ENCODE data around the gene TAF13.
"Not testable (repeated sequence)": the region's sequence is repeated elsewhere in the genome, so short reads cannot be mapped to it uniquely, and the experiment has no call there.

The TAF13 gene

GRCh38 chr1:109050228-109050995 lies 25.4 kb downstream of the TAF13 start:
- Histone ChIP-seq H4K20me1 (no peaks in the 10 kb centered on the region), H3K4me2 (no peak overlapping the region), H3K36me3 (no peaks in the 10 kb centered on the region), H3K9ac (no peak overlapping the region), H3K27me3 (no peaks in the 10 kb centered on the region), H3K27ac (no peak overlapping the region), H3K4me1 (no peaks in the 10 kb centered on the region), H3K4me3 (no peak overlapping the region), H3K9me3 (peaks cover 13% of the 10 kb centered on the region; the same call in 1 of the 2 replicates)
- no peak for TF ChIP-seq Cebpa-rat (IDR thresholded peaks at IDR 0.05)

DNA sequence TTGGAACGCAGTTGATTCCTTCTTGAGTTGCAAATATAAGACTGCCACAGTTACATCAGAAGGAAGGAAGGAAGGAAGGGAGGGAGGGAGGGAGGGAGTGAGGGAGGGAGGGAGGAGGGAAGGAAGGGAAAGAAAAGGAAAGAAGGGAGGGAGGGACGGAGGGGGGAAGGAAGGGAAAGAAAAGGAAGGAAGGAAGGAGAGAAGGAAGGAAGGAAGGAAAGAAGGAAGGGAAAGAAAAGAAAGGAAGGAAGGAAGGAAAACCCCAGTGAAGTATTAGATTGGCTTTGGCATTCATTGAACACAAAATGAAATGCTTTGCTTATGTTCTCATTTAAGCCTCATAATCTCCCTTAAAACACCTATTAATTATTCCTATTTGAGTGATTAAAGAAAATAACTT lies 27.5 kb downstream of the TAF13 start:
- Histone ChIP-seq H3K4me2 (no peak overlapping the region), H3K4me1 (no peaks in the 10 kb centered on the region)
- no peak for TF ChIP-seq Cebpa-rat (IDR thresholded peaks at IDR 0.05)

GRCh38 chr1:109047339-109047738 lies 28.5 kb downstream of the TAF13 start:
- H3K4me1 ChIP-seq, result peaks cover 4% of the 10 kb centered on the region; the same call in 1 of the 2 replicates
- no peak overlapping the region for H3K27ac ChIP-seq
- no peak overlapping the region for H3K9ac ChIP-seq
- no peak overlapping the region for H3K4me3 ChIP-seq
- H3K9me3 ChIP-seq, result peaks cover 3% of the 10 kb centered on the region; the same call in 1 of the 2 replicates
- TF ChIP-seq Cebpa-rat (IDR thresholded peaks at IDR 0.05), result no peak
- H4K20me1 ChIP-seq, result no peaks in the 10 kb centered on the region
- H3K4me2 ChIP-seq, result no peak overlapping the region
- H3K27me3 ChIP-seq, result no peaks in the 10 kb centered on the region
- H3K36me3 ChIP-seq, result no peaks in the 10 kb centered on the region

More for the DNA sequence above, 27.5 kb downstream of the TAF13 start:
- H3K9ac ChIP-seq, result no peak overlapping the region
- no peaks in the 10 kb centered on the region for H4K20me1 ChIP-seq
- H3K36me3 ChIP-seq, result no peaks in the 10 kb centered on the region
- H3K27ac ChIP-seq, result no peak overlapping the region
- no peak overlapping the region for H3K4me3 ChIP-seq
- peaks cover 10% of the 10 kb centered on the region; the same call in 1 of the 2 replicates for H3K9me3 ChIP-seq
- no peaks in the 10 kb centered on the region for H3K27me3 ChIP-seq

DNA sequence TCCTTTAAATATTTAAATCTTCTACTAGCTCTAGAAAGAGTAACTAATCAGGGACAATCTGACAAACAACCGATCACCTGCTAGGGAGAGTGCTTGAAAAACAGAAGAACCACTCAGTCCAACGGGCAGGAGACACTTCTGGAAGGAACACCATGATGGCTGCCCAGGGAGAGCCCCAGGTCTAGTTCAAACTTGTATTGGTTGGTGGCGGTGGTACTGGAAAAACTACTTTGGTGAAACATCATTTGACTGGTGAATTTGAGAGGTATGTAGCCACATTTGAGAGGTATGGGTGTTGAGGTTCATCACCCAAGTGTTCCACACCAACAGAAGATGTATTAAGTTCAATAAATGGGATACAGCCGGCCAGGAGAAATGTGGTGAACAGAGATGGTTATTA lies 29.1 kb downstream of the TAF13 start:
- Histone ChIP-seq H3K36me3 (no peaks in the 10 kb centered on the region), H3K9me3 (no peaks in the 10 kb centered on the region), H3K4me2 (no peak overlapping the region), H3K27ac (no peak overlapping the region), H4K20me1 (peaks cover 2% of the 10 kb centered on the region; the same call in 1 of the 2 replicates), H3K9ac (no peak overlapping the region), H3K4me3 (no peak overlapping the region), H3K27me3 (no peaks in the 10 kb centered on the region), H3K4me1 (peaks cover 5% of the 10 kb centered on the region; the same call in 1 of the 2 replicates)
- TF ChIP-seq Cebpa-rat (IDR thresholded peaks at IDR 0.05), result no peak

DNA sequence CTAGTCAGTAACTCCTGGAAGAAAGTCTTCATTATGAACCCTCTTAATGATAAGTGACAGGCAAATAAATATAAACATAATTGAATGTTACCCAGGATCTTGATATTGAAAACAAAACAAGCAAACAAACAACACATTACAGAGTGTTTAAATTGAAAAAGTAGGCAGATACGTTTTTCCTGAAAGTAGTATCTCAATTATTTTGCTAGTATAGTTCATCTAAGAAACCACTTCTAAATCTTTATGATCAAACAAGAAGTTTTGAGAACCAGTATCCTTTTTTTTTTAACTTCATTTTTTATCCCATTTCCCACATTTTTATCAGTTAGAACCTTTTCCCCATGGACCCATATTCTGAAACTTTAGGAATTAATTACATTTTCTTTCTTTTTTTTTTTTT lies 30.2 kb downstream of the TAF13 start:
- no peaks in the 10 kb centered on the region for H3K36me3 ChIP-seq
- H3K4me3 ChIP-seq, result no peak overlapping the region
- H3K27ac ChIP-seq, result no peak overlapping the region
- H3K9ac ChIP-seq, result no peak overlapping the region
- H3K27me3 ChIP-seq, result no peaks in the 10 kb centered on the region
- H4K20me1 ChIP-seq, result peaks cover 6% of the 10 kb centered on the region; the same call in 1 of the 2 replicates
- no peak overlapping the region for H3K4me2 ChIP-seq
- no peaks in the 10 kb centered on the region for H3K9me3 ChIP-seq
- no peak for TF ChIP-seq Cebpa-rat (IDR thresholded peaks at IDR 0.05)
- H3K4me1 ChIP-seq, result peaks cover 5% of the 10 kb centered on the region; the same call in 1 of the 2 replicates

GRCh38 chr1:109041621-109042468 lies 34.0 kb downstream of the TAF13 start, which contains the start of gene WDR47:
Gene WDR47, minus strand, starts transcription at chr1:109042102. Its CDS starts 18,590 bp downstream, at chr1:109023512.
- no peak for TF ChIP-seq Cebpa-rat (IDR thresholded peaks at IDR 0.05)

DNA sequence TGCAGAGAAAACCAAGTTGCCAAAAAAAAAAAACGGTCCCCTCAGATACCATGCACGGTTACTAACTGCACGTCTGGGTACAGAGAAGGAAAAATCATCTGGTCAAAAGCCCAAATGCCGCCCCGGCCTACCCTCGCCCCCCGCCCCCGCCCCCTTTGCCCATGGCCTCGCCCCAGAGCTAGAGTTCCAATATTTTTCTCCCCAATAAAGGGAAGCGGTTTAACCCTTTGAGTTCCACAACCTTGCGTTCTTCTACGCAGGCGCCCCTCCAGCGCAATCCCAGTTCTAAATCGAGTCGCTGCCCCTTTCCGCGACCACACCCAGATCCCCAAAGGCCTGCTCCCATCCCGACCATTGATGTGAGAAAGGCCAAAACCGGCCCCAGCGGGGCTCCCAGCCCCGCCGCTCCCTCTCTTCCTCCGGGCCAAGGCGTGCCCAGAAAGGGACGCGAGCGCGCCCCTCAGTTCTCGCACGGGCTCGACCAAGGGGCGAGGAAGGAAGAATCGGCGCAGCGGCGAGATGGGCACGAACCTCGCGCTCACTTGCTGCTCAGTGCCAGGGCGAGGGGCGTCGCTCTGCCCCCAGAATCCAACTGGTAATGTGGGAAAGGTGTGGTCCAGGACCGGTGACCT lies 34.7 kb downstream of the TAF13 start:
- H3K9me3 ChIP-seq, result no peaks in the 10 kb centered on the region
- peaks cover 5% of the 10 kb centered on the region; the same call in 1 of the 2 replicates for H3K36me3 ChIP-seq
- H3K27ac ChIP-seq, result peak overlapping the region; percentile 78
- H3K4me1 ChIP-seq, result peaks cover 19% of the 10 kb centered on the region
- peak overlapping the region; percentile 89 for H3K4me2 ChIP-seq
- H3K27me3 ChIP-seq, result no peaks in the 10 kb centered on the region
- peak overlapping the region; percentile 99 for H3K4me3 ChIP-seq
- no peak for TF ChIP-seq Cebpa-rat (IDR thresholded peaks at IDR 0.05)
- H4K20me1 ChIP-seq, result peaks cover 24% of the 10 kb centered on the region
- H3K9ac ChIP-seq, result peak overlapping the region; percentile 87

More at GRCh38 chr1:109041621-109042468, 34.0 kb downstream of the TAF13 start, which contains the start of gene WDR47:
- peak within 1 kb of the TSS; percentile 78 for H3K27ac ChIP-seq
- peak within 1 kb of the TSS; percentile 89 for H3K4me2 ChIP-seq
- peaks cover 18% of the 10 kb centered on the region; the same call in 1 of the 2 replicates for H4K20me1 ChIP-seq
- H3K9ac ChIP-seq, result peak within 1 kb of the TSS; percentile 87
- no peaks in the 10 kb centered on the region for H3K9me3 ChIP-seq
- no peaks in the 10 kb centered on the region for H3K36me3 ChIP-seq
- H3K4me1 ChIP-seq, result peaks cover 19% of the 10 kb centered on the region
- H3K4me3 ChIP-seq, result peak within 1 kb of the TSS; percentile 99
- H3K27me3 ChIP-seq, result no peaks in the 10 kb centered on the region

- peak overlapping the region; percentile 89 for H3K4me2 ChIP-seq
- no peaks in the 10 kb centered on the region for H3K9me3 ChIP-seq
- peak overlapping the region; percentile 99 for H3K4me3 ChIP-seq
- peak overlapping the region; percentile 31; the same call in 1 of the 2 replicates for H3K27ac ChIP-seq
- H3K36me3 ChIP-seq, result peaks cover 7% of the 10 kb centered on the region; the same call in 1 of the 2 replicates
- H3K27me3 ChIP-seq, result no peaks in the 10 kb centered on the region
- H3K9ac ChIP-seq, result peak overlapping the region; percentile 87
- H4K20me1 ChIP-seq, result peaks cover 29% of the 10 kb centered on the region
- TF ChIP-seq Cebpa-rat (IDR thresholded peaks at IDR 0.05), result no peak
- peaks cover 19% of the 10 kb centered on the region for H3K4me1 ChIP-seq
Measured at GRCh38 chr1:109040627-109040988, 35.2 kb downstream of the TAF13 start.

- Histone ChIP-seq H3K4me1 (peaks cover 10% of the 10 kb centered on the region), H3K27me3 (no peaks in the 10 kb centered on the region), H4K20me1 (peaks cover 85% of the 10 kb centered on the region), H3K4me3 (no peak overlapping the region), H3K9ac (no peak overlapping the region), H3K27ac (no peak overlapping the region), H3K4me2 (no peak overlapping the region), H3K9me3 (0 out of 2 replicates have a peak, but pooled peaks cover 5% of the 10 kb centered on the region), H3K36me3 (peaks cover 26% of the 10 kb centered on the region)
- no peak for TF ChIP-seq Cebpa-rat (IDR thresholded peaks at IDR 0.05)
Measured at GRCh38 chr1:109034382-109034781, 41.4 kb downstream of the TAF13 start.

GRCh38 chr1:109029493-109029892 lies 46.3 kb downstream of the TAF13 start:
- not testable (repeated sequence) for H3K4me1 ChIP-seq, H3K27me3 ChIP-seq, H3K4me3 ChIP-seq, H3K4me2 ChIP-seq, H3K27ac ChIP-seq, H3K9me3 ChIP-seq, H3K9ac ChIP-seq
- Histone ChIP-seq H4K20me1 (peaks cover 93% of the 10 kb centered on the region), H3K36me3 (peaks cover 32% of the 10 kb centered on the region)

All from BLaER1 (cell line).